NCI-H345 treated with DMSO at 0.1 percent for 48 hours (cell line): ENCODE data around the gene BBX.
"Not testable (repeated sequence)": the region's sequence is repeated elsewhere in the genome, so short reads cannot be mapped to it uniquely, and the experiment has no call there.

Experiments
- DNase-seq: peaks from one replicate; lab custom pipeline; 2025; ENCODE audit not compliant: unreplicated experiment; lab: John Stamatoyannopoulos, UW

Gene BBX

GRCh38 chr3:107833722-107834416 lies 311.1 kb downstream of the BBX start:
- DNase-seq = no peak

GRCh38 chr3:107835001-107835400 lies 312.2 kb downstream of the BBX start:
- not testable (repeated sequence) for DNase-seq

GRCh38 chr3:107837895-107838612 lies 315.3 kb downstream of the BBX start:
- no peak for DNase-seq

GRCh38 chr3:107841831-107842230 lies 319.1 kb downstream of the BBX start:
- DNase-seq = no peak

- DNase-seq = no peak
Measured at GRCh38 chr3:107842940-107843339, 320.2 kb downstream of the BBX start.

- no peak for DNase-seq
Measured at GRCh38 chr3:107845380-107846278, 322.9 kb downstream of the BBX start.

- DNase-seq = no peak
Measured at GRCh38 chr3:107846279-107846852, 323.6 kb downstream of the BBX start.

- no peak for DNase-seq
Measured at GRCh38 chr3:107847791-107848190, 325.0 kb downstream of the BBX start.

GRCh38 chr3:107848351-107848915 lies 325.7 kb downstream of the BBX start:
- no peak for DNase-seq

- no peak for DNase-seq
Measured at GRCh38 chr3:107850681-107851080, 327.9 kb downstream of the BBX start.

GRCh38 chr3:107853821-107854220 lies 331.1 kb downstream of the BBX start:
- DNase-seq = no peak

GRCh38 chr3:107854733-107855132 lies 332.0 kb downstream of the BBX start:
- no peak for DNase-seq

- no peak for DNase-seq
Measured at GRCh38 chr3:107855710-107856109, 332.9 kb downstream of the BBX start.

GRCh38 chr3:107857854-107858253 lies 335.1 kb downstream of the BBX start:
- no peak for DNase-seq

- DNase-seq = no peak
Measured at GRCh38 chr3:107858876-107859275, 336.1 kb downstream of the BBX start.
